RPMI8226 (cell line): ENCODE measurements around the gene ZNF557.
A peak's percentile ranks its signal among the peaks of the same experiment; 100 is the strongest.

Experiments used
- DNase-seq: peaks from one replicate; pipeline ENCODE4 v3.0.0-alpha.2; 2015

Gene ZNF557

GRCh38 chr19:7076151-7076550, 6.6 kb downstream of the ZNF557 start:
- no peak for DNase-seq

GRCh38 chr19:7078008-7078407, 8.5 kb downstream of the ZNF557 start:
- DNase-seq = no peak

- peak; percentile 13 for DNase-seq
Observed at GRCh38 chr19:7083076-7083956, 13.8 kb downstream of the ZNF557 start.

GRCh38 chr19:7088999-7089398, 19.5 kb downstream of the ZNF557 start:
- DNase-seq = no peak

GRCh38 chr19:7098096-7098495, 28.6 kb downstream of the ZNF557 start:
- no peak for DNase-seq

GRCh38 chr19:7098701-7099596, 29.4 kb downstream of the ZNF557 start:
- DNase-seq = peak; percentile 95

GRCh38 chr19:7099597-7099921, 30.1 kb downstream of the ZNF557 start:
- DNase-seq = no peak

- DNase-seq = no peak
Observed at GRCh38 chr19:7101498-7102253, 32.2 kb downstream of the ZNF557 start.

GRCh38 chr19:7104747-7105447, 35.4 kb downstream of the ZNF557 start:
- DNase-seq = peak; percentile 32

- no peak for DNase-seq
Observed at GRCh38 chr19:7106711-7107657, 37.5 kb downstream of the ZNF557 start.

GRCh38 chr19:7109678-7110289, 40.3 kb downstream of the ZNF557 start:
- no peak for DNase-seq

- DNase-seq = no peak
Observed at GRCh38 chr19:7112675-7113074, 43.2 kb downstream of the ZNF557 start.

- DNase-seq = no peak
Observed at GRCh38 chr19:7113233-7113632, 43.7 kb downstream of the ZNF557 start.

GRCh38 chr19:7115721-7116120, 46.2 kb downstream of the ZNF557 start:
- DNase-seq = no peak

- DNase-seq = no peak
Observed at GRCh38 chr19:7117248-7117647, 47.7 kb downstream of the ZNF557 start.

- DNase-seq = no peak
Observed at GRCh38 chr19:7119582-7119981, 50.1 kb downstream of the ZNF557 start.

GRCh38 chr19:7120499-7120898, 51.0 kb downstream of the ZNF557 start:
- no peak for DNase-seq

GRCh38 chr19:7122701-7123100, 53.2 kb downstream of the ZNF557 start:
- no peak for DNase-seq

GRCh38 chr19:7124782-7125181, 55.3 kb downstream of the ZNF557 start:
- no peak for DNase-seq

GRCh38 chr19:7125221-7125620, 55.7 kb downstream of the ZNF557 start:
- no peak for DNase-seq

- no peak for DNase-seq
Observed at GRCh38 chr19:7126132-7126531, 56.6 kb downstream of the ZNF557 start.
